ENCODE data around the gene PIBF1.

DNA sequence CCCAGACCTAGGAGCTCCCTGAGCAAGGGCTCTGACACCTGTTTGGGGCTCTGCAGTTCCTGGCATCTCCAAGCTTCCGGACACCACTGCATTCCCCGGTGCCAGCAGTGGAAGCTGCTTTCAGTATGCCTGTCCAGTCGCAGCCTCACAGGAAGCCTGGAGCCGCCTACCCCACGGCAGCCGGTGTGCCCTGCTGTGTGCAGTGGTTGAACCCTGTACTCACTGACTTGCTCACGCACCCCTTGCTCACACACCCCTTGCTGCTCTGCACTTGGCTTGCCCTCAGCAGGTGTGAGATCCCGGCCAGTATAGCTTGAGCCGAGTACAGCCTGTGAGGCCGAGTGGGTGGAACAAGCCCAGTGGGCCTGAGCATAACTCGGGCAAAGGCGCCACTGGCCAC is 70.3 kb downstream of the PIBF1 start:
- TF ChIP-seq, protein P1, sequence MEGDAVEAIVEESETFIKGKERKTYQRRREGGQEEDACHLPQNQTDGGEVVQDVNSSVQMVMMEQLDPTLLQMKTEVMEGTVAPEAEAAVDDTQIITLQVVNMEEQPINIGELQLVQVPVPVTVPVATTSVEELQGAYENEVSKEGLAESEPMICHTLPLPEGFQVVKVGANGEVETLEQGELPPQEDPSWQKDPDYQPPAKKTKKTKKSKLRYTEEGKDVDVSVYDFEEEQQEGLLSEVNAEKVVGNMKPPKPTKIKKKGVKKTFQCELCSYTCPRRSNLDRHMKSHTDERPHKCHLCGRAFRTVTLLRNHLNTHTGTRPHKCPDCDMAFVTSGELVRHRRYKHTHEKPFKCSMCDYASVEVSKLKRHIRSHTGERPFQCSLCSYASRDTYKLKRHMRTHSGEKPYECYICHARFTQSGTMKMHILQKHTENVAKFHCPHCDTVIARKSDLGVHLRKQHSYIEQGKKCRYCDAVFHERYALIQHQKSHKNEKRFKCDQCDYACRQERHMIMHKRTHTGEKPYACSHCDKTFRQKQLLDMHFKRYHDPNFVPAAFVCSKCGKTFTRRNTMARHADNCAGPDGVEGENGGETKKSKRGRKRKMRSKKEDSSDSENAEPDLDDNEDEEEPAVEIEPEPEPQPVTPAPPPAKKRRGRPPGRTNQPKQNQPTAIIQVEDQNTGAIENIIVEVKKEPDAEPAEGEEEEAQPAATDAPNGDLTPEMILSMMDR (IDR thresholded peaks at IDR 0.05; ENCODE audit: low read depth, low read length, missing input control), result no peak
- no peak for TF ChIP-seq YY1 (IDR thresholded peaks at IDR 0.05)
- TF ChIP-seq, protein P2, sequence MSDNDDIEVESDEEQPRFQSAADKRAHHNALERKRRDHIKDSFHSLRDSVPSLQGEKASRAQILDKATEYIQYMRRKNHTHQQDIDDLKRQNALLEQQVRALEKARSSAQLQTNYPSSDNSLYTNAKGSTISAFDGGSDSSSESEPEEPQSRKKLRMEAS (IDR thresholded peaks at IDR 0.05), result no peak
- TF ChIP-seq JUND (IDR thresholded peaks at IDR 0.05), result no peak
- TF ChIP-seq EGR1 (IDR thresholded peaks at IDR 0.05; ENCODE audit: low read depth in 2 of 2), result no peak
- no peak for TF ChIP-seq TAF1 (conservative IDR thresholded peaks at IDR 0.05)
- TF ChIP-seq, protein P3, sequence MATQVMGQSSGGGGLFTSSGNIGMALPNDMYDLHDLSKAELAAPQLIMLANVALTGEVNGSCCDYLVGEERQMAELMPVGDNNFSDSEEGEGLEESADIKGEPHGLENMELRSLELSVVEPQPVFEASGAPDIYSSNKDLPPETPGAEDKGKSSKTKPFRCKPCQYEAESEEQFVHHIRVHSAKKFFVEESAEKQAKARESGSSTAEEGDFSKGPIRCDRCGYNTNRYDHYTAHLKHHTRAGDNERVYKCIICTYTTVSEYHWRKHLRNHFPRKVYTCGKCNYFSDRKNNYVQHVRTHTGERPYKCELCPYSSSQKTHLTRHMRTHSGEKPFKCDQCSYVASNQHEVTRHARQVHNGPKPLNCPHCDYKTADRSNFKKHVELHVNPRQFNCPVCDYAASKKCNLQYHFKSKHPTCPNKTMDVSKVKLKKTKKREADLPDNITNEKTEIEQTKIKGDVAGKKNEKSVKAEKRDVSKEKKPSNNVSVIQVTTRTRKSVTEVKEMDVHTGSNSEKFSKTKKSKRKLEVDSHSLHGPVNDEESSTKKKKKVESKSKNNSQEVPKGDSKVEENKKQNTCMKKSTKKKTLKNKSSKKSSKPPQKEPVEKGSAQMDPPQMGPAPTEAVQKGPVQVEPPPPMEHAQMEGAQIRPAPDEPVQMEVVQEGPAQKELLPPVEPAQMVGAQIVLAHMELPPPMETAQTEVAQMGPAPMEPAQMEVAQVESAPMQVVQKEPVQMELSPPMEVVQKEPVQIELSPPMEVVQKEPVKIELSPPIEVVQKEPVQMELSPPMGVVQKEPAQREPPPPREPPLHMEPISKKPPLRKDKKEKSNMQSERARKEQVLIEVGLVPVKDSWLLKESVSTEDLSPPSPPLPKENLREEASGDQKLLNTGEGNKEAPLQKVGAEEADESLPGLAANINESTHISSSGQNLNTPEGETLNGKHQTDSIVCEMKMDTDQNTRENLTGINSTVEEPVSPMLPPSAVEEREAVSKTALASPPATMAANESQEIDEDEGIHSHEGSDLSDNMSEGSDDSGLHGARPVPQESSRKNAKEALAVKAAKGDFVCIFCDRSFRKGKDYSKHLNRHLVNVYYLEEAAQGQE (IDR thresholded peaks at IDR 0.05), result no peak
- no peak for TF ChIP-seq RAD21 (IDR thresholded peaks at IDR 0.05)
- TF ChIP-seq, protein P4, sequence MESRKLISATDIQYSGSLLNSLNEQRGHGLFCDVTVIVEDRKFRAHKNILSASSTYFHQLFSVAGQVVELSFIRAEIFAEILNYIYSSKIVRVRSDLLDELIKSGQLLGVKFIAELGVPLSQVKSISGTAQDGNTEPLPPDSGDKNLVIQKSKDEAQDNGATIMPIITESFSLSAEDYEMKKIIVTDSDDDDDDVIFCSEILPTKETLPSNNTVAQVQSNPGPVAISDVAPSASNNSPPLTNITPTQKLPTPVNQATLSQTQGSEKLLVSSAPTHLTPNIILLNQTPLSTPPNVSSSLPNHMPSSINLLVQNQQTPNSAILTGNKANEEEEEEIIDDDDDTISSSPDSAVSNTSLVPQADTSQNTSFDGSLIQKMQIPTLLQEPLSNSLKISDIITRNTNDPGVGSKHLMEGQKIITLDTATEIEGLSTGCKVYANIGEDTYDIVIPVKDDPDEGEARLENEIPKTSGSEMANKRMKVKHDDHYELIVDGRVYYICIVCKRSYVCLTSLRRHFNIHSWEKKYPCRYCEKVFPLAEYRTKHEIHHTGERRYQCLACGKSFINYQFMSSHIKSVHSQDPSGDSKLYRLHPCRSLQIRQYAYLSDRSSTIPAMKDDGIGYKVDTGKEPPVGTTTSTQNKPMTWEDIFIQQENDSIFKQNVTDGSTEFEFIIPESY (IDR thresholded peaks at IDR 0.05), result no peak
- TF ChIP-seq, protein P5, sequence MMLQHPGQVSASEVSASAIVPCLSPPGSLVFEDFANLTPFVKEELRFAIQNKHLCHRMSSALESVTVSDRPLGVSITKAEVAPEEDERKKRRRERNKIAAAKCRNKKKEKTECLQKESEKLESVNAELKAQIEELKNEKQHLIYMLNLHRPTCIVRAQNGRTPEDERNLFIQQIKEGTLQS (IDR thresholded peaks at IDR 0.05), result no peak
